ENCODE measurements around the gene TLR10.
"Not testable (repeated sequence)": the region's sequence is repeated elsewhere in the genome, so short reads cannot be mapped to it uniquely, and the experiment has no call there.

- TF ChIP-seq CTCF (conservative IDR thresholded peaks at IDR 0.05); EZH2 (IDR thresholded peaks at IDR 0.05; ENCODE audit: low read depth): not testable (repeated sequence)
These were observed 15.8 kb downstream of the TLR10 start for GRCh38 chr4:38766940-38767339.
